ENCODE measurements around the gene VWC2L.

GRCh38 chr2:214386720-214387119, 24.1 kb upstream of the VWC2L start:
- TF ChIP-seq ZNF423 (CRISPR knock-in tag; IDR thresholded peaks at IDR 0.05) (no peak), CREB1 (CRISPR knock-in tag; IDR thresholded peaks at IDR 0.05) (no peak), ZMAT4 (CRISPR knock-in tag; IDR thresholded peaks at IDR 0.05) (no peak), CTCF (IDR thresholded peaks at IDR 0.05) (no peak), ARID4B (CRISPR knock-in tag; IDR thresholded peaks at IDR 0.05; ENCODE audit: borderline replicate concordance) (no peak), ZNF121 (CRISPR knock-in tag; IDR thresholded peaks at IDR 0.05) (no peak), ATF3 (CRISPR knock-in tag; conservative IDR thresholded peaks at IDR 0.05) (no peak), ESRRA (CRISPR knock-in tag; IDR thresholded peaks at IDR 0.05; ENCODE audit: borderline replicate concordance) (no peak), NFYB (CRISPR knock-in tag; conservative IDR thresholded peaks at IDR 0.05; ENCODE audit: low read depth) (no peak), ETV6 (CRISPR knock-in tag; IDR thresholded peaks at IDR 0.05) (no peak), USF2 (CRISPR knock-in tag; IDR thresholded peaks at IDR 0.05) (no peak), RELA (CRISPR knock-in tag; IDR thresholded peaks at IDR 0.05; ENCODE audit: borderline replicate concordance) (no peak), FOXK1 (CRISPR knock-in tag; IDR thresholded peaks at IDR 0.05) (no peak)
